Measurements from ENCODE around the gene AGFG2. TPM values are rescaled to one million over a fixed set of nuclear protein-coding genes. Genes with fewer than 3 reads are reported as not detected.

Gene AGFG2
- total RNA-seq, 1 experiment from 2014 or later, result 11.2 TPM

GRCh38 chr7:100613412-100614175 is 74.6 kb downstream of the AGFG2 start:
- H4K5ac ChIP-seq (ENCODE audit: insufficient read length, low read depth, low read length), result no peak overlapping the region
- no peak overlapping the region for H2AK5ac ChIP-seq (ENCODE audit: insufficient read length, low read length)
- H2BK15ac ChIP-seq (ENCODE audit: low read depth, low read length), result no peak overlapping the region
- Mint-ChIP-seq H3K36me3 (ENCODE audit: insufficient read depth in 1 of 3, low read depth in 3 of 3) (peaks cover 0 to 4% (median 0%) of the 10 kb centered on the region in 3 experiments; a peak in 5 of 7 replicates), H3K27me3 (ENCODE audit: low read depth) (no peaks in the 10 kb centered on the region; the same call in 1 of the 2 replicates), H3K4me3 (peak overlapping the region; percentile 93 to 97; a peak in 4 of 5 replicates), H3K9me3 (no peaks in the 10 kb centered on the region; a peak in 1 of 5 replicates), H3K27ac (peak overlapping the region in 1 of 3 experiments; percentile 46; a peak in 2 of 7 replicates), H3K4me1 (peaks cover 7 to 9% of the 10 kb centered on the region in 2 experiments)
- H3K56ac ChIP-seq (ENCODE audit: insufficient read length, low read depth, low read length), result no peak overlapping the region
- no peaks in the 10 kb centered on the region for H4K20me1 ChIP-seq (ENCODE audit: control insufficient read depth, insufficient read depth, insufficient read length)
- no peak overlapping the region for H2BK5ac ChIP-seq (ENCODE audit: insufficient read length, low read length)
- DNase-seq, result no peak
- no peaks in the 10 kb centered on the region for H3K79me1 ChIP-seq (ENCODE audit: insufficient read depth, low read depth, low read length, poor library complexity, severe bottlenecking)
- no peak overlapping the region for H4K91ac ChIP-seq (ENCODE audit: insufficient read length, low read depth, low read length)
- no peak overlapping the region for H3K14ac ChIP-seq (ENCODE audit: insufficient read depth, low read length)
- WGBS (ENCODE audit: extremely low coverage, insufficient read length, low lambda C conversion rate), result no CpG with 5 or more reads among the region's 13 CpGs
- H3K4me1 ChIP-seq (ENCODE audit: insufficient read depth, low read length), result no peaks in the 10 kb centered on the region
- H3K9ac ChIP-seq (ENCODE audit: extremely low read depth, insufficient read length, low read length), result no peak overlapping the region
- H3K23me2 ChIP-seq (ENCODE audit: insufficient read length, low read depth, low read length, poor library complexity, severe bottlenecking), result peaks cover 2% of the 10 kb centered on the region
- no peak overlapping the region for H2BK12ac ChIP-seq (ENCODE audit: insufficient read length, low read depth, low read length)
- H3K18ac ChIP-seq (ENCODE audit: insufficient read length, low read depth, low read length), result no peak overlapping the region
- H3K9me3 ChIP-seq (ENCODE audit: control insufficient read depth, low read depth, low read length), result no peaks in the 10 kb centered on the region
- no peak overlapping the region for H2AFZ ChIP-seq (ENCODE audit: low read length)
- no peak overlapping the region for H4K8ac ChIP-seq (replicated peaks; ENCODE audit: insufficient read length, low read depth, low read length)
- no peaks in the 10 kb centered on the region for H3K79me2 ChIP-seq (ENCODE audit: insufficient read depth, low read length)
- no peaks in the 10 kb centered on the region for H3K27me3 ChIP-seq (ENCODE audit: insufficient read depth, low read length)
- H3K4ac ChIP-seq (ENCODE audit: low read depth, low read length), result no peak overlapping the region
- no peak overlapping the region for H2BK120ac ChIP-seq (ENCODE audit: low read depth, low read length, poor library complexity, severe bottlenecking)
- peak overlapping the region; percentile 61 for H3K4me2 ChIP-seq (ENCODE audit: insufficient read depth, insufficient read length, low read length)
- H2BK20ac ChIP-seq (ENCODE audit: low read depth, low read length, poor library complexity, severe bottlenecking), result no peak overlapping the region
- H3T11ph ChIP-seq (ENCODE audit: low read length), result no peak overlapping the region
- no peak overlapping the region for H3K27ac ChIP-seq (ENCODE audit: insufficient read length, low read depth, low read length)
- peak; percentile 13; the same call in 1 of the 3 replicates for TF ChIP-seq CTCF (conservative IDR thresholded peaks at IDR 0.05)
- no peak overlapping the region for H3K23ac ChIP-seq (ENCODE audit: insufficient read length, low read depth, low read length)
